Endothelial cell of umbilical vein (primary cell): Measurements from ENCODE around the gene RCAN1. TPM values are rescaled to one million over a fixed set of nuclear protein-coding genes. Genes with fewer than 3 reads are reported as not detected.

Experiments used
- BruUV-seq: library from RNA; stranded (reverse); fragments of 400-500 nt; replicated peaks from 2 replicates; lab custom pipeline; 2021; lab: Mats Ljungman, UMichigan
- CTCF ChIA-PET: fragments of 300-600, 350-600 bp; sonication (Branson Sonifier 250); formaldehyde crosslinking; loops from one replicate; lab custom pipeline; 2021; ENCODE audit warnings: antibody characterized with exemption, inconsistent platforms; lab: Charles Lee
- POLR2A ChIA-PET: fragments of 300-600, 350-600 bp; sonication (Branson Sonifier 250); formaldehyde crosslinking; loops from one replicate; lab custom pipeline; 2021; ENCODE audit warnings: antibody characterized with exemption, inconsistent platforms; lab: Charles Lee
- DNase-seq: peaks from one replicate; pipeline ENCODE4 v3.0.0-alpha.2; 2011; ENCODE audit warnings: low read depth, low spot score
- FAIRE-seq: peaks from 2 replicates; lab custom pipeline; 2011; peaks lifted over from hg19 to GRCh38; lab: Jason Lieb, UNC
- H2AFZ ChIP-seq: 2 replicates; pipeline ENCODE4 v1.6.0; 2012; ENCODE audit warnings: low read depth, low read length, control low read depth, inconsistent platforms
- H3K27ac ChIP-seq: 2 replicates; pipeline ENCODE4 v1.5.1; 2011; ENCODE audit warnings: low read depth, mild to moderate bottlenecking, control low read depth, low read length, moderate library complexity; ENCODE audit not compliant: insufficient read depth
- H3K27me3 ChIP-seq, 2 experiments: 2 replicates each; pipeline versions ENCODE4 v1.6.0 to v1.6.1; 2011; ENCODE audit warnings: low read length in 2 of 2, mixed read lengths in 1 of 2; ENCODE audit not compliant: control insufficient read depth in 2 of 2, insufficient read depth in 2 of 2
- H3K36me3 ChIP-seq, 2 experiments: 2 replicates in 1 of 2; 3 replicates in 1 of 2; pipeline ENCODE4 v1.5.1; 2011; ENCODE audit warnings: low read length in 2 of 2, mild to moderate bottlenecking in 1 of 2, moderate library complexity in 1 of 2; ENCODE audit not compliant: control insufficient read depth in 2 of 2, insufficient read depth in 2 of 2; ENCODE audit errors: extremely low read depth in 1 of 2
- H3K4me1 ChIP-seq: 3 replicates; pipeline ENCODE4 v1.5.1; 2011; ENCODE audit warnings: mild to moderate bottlenecking, low read length; ENCODE audit not compliant: control insufficient read depth, insufficient read depth; ENCODE audit errors: extremely low read depth
- H3K4me2 ChIP-seq: 2 replicates; pipeline ENCODE4 v1.6.1; 2011; ENCODE audit warnings: low read length, control low read depth, mixed read lengths; ENCODE audit not compliant: insufficient read depth
- H3K4me3 ChIP-seq, 3 experiments: fragments of 200-600 bp in 1 of 3; sonication (generic), shearing (Covaris generic) in 1 of 3; replicated peaks in 1 of 3; 2 replicates each; pipeline ENCODE4 v1.5.1; 2011 to 2016; ENCODE audit warnings: control low read depth in 3 of 3, low read length in 3 of 3, mild to moderate bottlenecking in 2 of 3, inconsistent platforms in 1 of 3, low read depth in 1 of 3, moderate library complexity in 1 of 3; ENCODE audit not compliant: insufficient read depth in 1 of 3
- H3K79me2 ChIP-seq: 2 replicates; pipeline ENCODE4 v1.6.0; 2012; ENCODE audit warnings: low read length, inconsistent platforms; ENCODE audit not compliant: control insufficient read depth, insufficient read depth
- H3K9ac ChIP-seq: replicated peaks from 2 replicates; pipeline ENCODE3; 2011; ENCODE audit warnings: low read length, control low read depth; ENCODE audit not compliant: insufficient read depth; ENCODE audit errors: extremely low read depth
- H3K9me1 ChIP-seq: replicated peaks from 3 replicates; pipeline ENCODE4 v1.6.0; 2011; ENCODE audit warnings: mild to moderate bottlenecking, low read length; ENCODE audit not compliant: control insufficient read depth, insufficient read depth; ENCODE audit errors: extremely low read depth
- H3K9me3 ChIP-seq: replicated peaks from 2 replicates; pipeline ENCODE4 v1.5.1; 2012; ENCODE audit warnings: low read length, inconsistent platforms; ENCODE audit not compliant: control insufficient read depth, insufficient read depth
- H4K20me1 ChIP-seq: replicated peaks from 2 replicates; pipeline ENCODE3; 2011; ENCODE audit warnings: mild to moderate bottlenecking, low read length; ENCODE audit not compliant: control insufficient read depth, insufficient read depth; ENCODE audit errors: extremely low read depth
- CTCF ChIP-seq, 2 donors: IDR thresholded peaks; 1 replicate in 1 of 2; 2 replicates in 1 of 2; pipeline ENCODE4 v1.5.1; 2011; ENCODE audit warnings: low read length in 2 of 2, mild to moderate bottlenecking in 2 of 2, moderate library complexity in 2 of 2, control low read depth in 1 of 2, inconsistent platforms in 1 of 2, low read depth in 1 of 2; ENCODE audit not compliant: insufficient read depth in 1 of 2; ENCODE audit errors: extremely low read depth in 1 of 2
- EZH2 ChIP-seq: IDR thresholded peaks from 2 replicates; pipeline ENCODE4 v1.6.1; 2012; ENCODE audit warnings: borderline replicate concordance, low read depth, mild to moderate bottlenecking, moderate library complexity, low read length, inconsistent platforms; ENCODE audit not compliant: severe bottlenecking
- FOS ChIP-seq: IDR thresholded peaks from 2 replicates; pipeline ENCODE4 v1.6.1; 2011; ENCODE audit warnings: mild to moderate bottlenecking, low read length, moderate library complexity, borderline replicate concordance; ENCODE audit not compliant: insufficient read depth
- GATA2 ChIP-seq: IDR thresholded peaks from 2 replicates; pipeline ENCODE4 v1.7.0; 2011; ENCODE audit warnings: low read depth, mild to moderate bottlenecking, moderate library complexity, mixed read lengths, low read length; ENCODE audit not compliant: insufficient read length, insufficient read depth
- JUN ChIP-seq: IDR thresholded peaks from 2 replicates; pipeline ENCODE4 v1.6.1; 2011; ENCODE audit warnings: borderline replicate concordance, low read depth; ENCODE audit not compliant: insufficient read length, insufficient read depth
- MYC ChIP-seq: IDR thresholded peaks from one replicate; pipeline ENCODE4 v1.6.1; 2011; ENCODE audit warnings: mild to moderate bottlenecking, low read depth, low read length
- POLR2A ChIP-seq: IDR thresholded peaks from 2 replicates; pipeline ENCODE4 v1.6.1; 2012; ENCODE audit warnings: low read depth, mild to moderate bottlenecking, control low read depth, low read length
- POLR2AphosphoS5 ChIP-seq: IDR thresholded peaks from 2 replicates; pipeline ENCODE4 v1.6.1; 2012; ENCODE audit warnings: low read depth, mild to moderate bottlenecking, control low read depth, low read length, moderate library complexity; ENCODE audit not compliant: insufficient read depth
- dilution Hi-C: fragments of 300-500 bp; cut with MboI; formaldehyde crosslinking; loops from one replicate; pipeline ENCODE4 v1.15.0; 2019; ENCODE audit warnings: low sequenced_read_pairs; ENCODE audit not compliant: extremely low pct_ligation_motif_present
- intact Hi-C: fragments of 100-400 bp; cut with micrococcal nuclease; formaldehyde crosslinking; loops from one replicate; pipeline ENCODE4 v1.10.0; 2022
- polyA plus RNA-seq, 4 experiments: library from polyadenylated mRNA; depleted of rRNA in 3 of 4; stranded (reverse) in 3 of 4; unstranded in 1 of 4; fragments of >200 nt; gene quantifications; 2 replicates each; pipeline versions ENCODE4 v1.2.1 to v1.2.3, GENCODE V29; 2011 to 2012; ENCODE audit warnings: missing spikeins in 1 of 4
- total RNA-seq: library from RNA; stranded (reverse); gene quantifications from 2 replicates; pipeline ENCODE4 v1.2.3, GENCODE V29; 2021
- TF ChIP-seq, protein P1 (sequence below): IDR thresholded peaks from 2 replicates; pipeline ENCODE4 v1.6.1; 2011; ENCODE audit not compliant: insufficient read depth, insufficient read length

The RCAN1 gene
- total and polyA plus RNA-seq, 2 donors (not counting 3 experiments of a cell fraction or from before 2014, with no cell fraction given): 9.7 to 16.5 TPM

- TF ChIP-seq POLR2A: no peak
- no peak for TF ChIP-seq MYC
- TF ChIP-seq, protein P1, sequence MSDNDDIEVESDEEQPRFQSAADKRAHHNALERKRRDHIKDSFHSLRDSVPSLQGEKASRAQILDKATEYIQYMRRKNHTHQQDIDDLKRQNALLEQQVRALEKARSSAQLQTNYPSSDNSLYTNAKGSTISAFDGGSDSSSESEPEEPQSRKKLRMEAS: no peak
- no peak for TF ChIP-seq FOS
- H3K4me3 ChIP-seq: no peak overlapping the region
- no peaks in the 10 kb centered on the region for H3K9me3 ChIP-seq
- H3K79me2 ChIP-seq: no peaks in the 10 kb centered on the region
- H3K4me1 ChIP-seq: no peaks in the 10 kb centered on the region
- H4K20me1 ChIP-seq: no peaks in the 10 kb centered on the region
- ChIA-PET POLR2A (no interaction called here), CTCF (no interaction called here)
- H3K27ac ChIP-seq: no peak overlapping the region
- no peak for FAIRE-seq
- no TSS peak for BruUV-seq
- H3K9me1 ChIP-seq: no peaks in the 10 kb centered on the region
- intact Hi-C loops: no loop called here
- no peak overlapping the region for H2AFZ ChIP-seq
- DNase-seq: no peak
- dilution Hi-C loops: no loop called here
- H3K27me3 ChIP-seq: no peaks in the 10 kb centered on the region
- no peak overlapping the region for H3K4me2 ChIP-seq
- H3K36me3 ChIP-seq: no peaks in the 10 kb centered on the region
- H3K9ac ChIP-seq: no peak overlapping the region
Measured at GRCh38 chr21:34536311-34536710, 78.6 kb downstream of the RCAN1 start.

DNA sequence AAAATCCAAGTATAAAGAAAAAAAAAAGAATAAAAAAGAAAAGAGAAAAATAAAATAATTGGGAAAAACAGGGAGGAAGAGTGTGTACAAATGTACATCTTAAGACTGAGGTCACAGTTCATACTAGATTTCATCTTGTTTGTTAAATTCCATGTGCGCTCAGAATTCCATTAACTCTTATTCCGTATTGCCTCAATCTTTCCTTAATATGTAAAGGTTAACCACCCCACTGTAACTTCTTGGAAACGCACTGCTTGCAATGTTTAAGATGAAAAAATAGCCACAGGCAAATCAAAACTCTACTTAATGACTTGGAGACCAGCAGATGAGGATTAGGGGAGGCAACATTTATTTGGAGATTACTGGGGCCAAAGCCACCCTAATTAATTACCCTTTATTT, 79.0 kb downstream of the RCAN1 start:
- FAIRE-seq: no peak
- CTCF ChIA-PET: no interaction called here

More for the DNA sequence above, 79.0 kb downstream of the RCAN1 start:
- no peak for DNase-seq
- Histone ChIP-seq H4K20me1 (no peaks in the 10 kb centered on the region), H3K4me2 (no peak overlapping the region), H3K79me2 (no peaks in the 10 kb centered on the region), H3K27ac (no peak overlapping the region), H3K27me3 (no peaks in the 10 kb centered on the region), H3K4me3 (no peak overlapping the region), H3K9me1 (no peaks in the 10 kb centered on the region), H3K9me3 (no peaks in the 10 kb centered on the region), H3K9ac (no peak overlapping the region), H3K4me1 (no peaks in the 10 kb centered on the region), H2AFZ (no peak overlapping the region), H3K36me3 (no peaks in the 10 kb centered on the region)
- dilution Hi-C loops (no loop called here), intact Hi-C loops (no loop called here)
- TF ChIP-seq CTCF (IDR thresholded peaks at IDR 0.05; ENCODE audit: extremely low read depth in 1 of 2, insufficient read depth in 1 of 2, low read depth in 1 of 2, low read length in 2 of 2) (no peak), POLR2A (no peak), GATA2 (no peak), EZH2 (no peak), JUN (no peak), FOS (no peak), POLR2AphosphoS5 (no peak)
- TF ChIP-seq, protein P1: no peak
- BruUV-seq: no TSS peak
- POLR2A ChIA-PET: no interaction called here
